ENCODE data around the gene ADAMTSL1. TPM values are rescaled to one million over a fixed set of nuclear protein-coding genes. Genes with fewer than 3 reads are reported as not detected.

The ADAMTSL1 gene
- total RNA-seq, 1 experiment from 2014 or later, result not detected

- Histone ChIP-seq H3K4me1 (ENCODE audit: control insufficient read depth, insufficient read depth, low read length) (no peaks in the 10 kb centered on the region), H3K27ac (ENCODE audit: low read length) (no peak overlapping the region), H3K27me3 (ENCODE audit: control insufficient read depth, insufficient read depth, low read length) (no peaks in the 10 kb centered on the region), H3K4me3 (ENCODE audit: low read depth in 2 of 2, low read length in 2 of 2) (no peak overlapping the region), H3K36me3 (ENCODE audit: control insufficient read depth, insufficient read depth, low read length) (no peaks in the 10 kb centered on the region), H3K9me3 (ENCODE audit: control insufficient read depth, insufficient read depth, low read depth, low read length) (no peaks in the 10 kb centered on the region)
- no peak for ATAC-seq
- intact Hi-C loops (cut with micrococcal nuclease; ENCODE audit: unreplicated experiment) (no loop called here), in situ Hi-C loops (cut with HindIII; ENCODE audit: low pct_unique_long_range_greater_than_20kb, low sequenced_read_pairs) (no loop called here)
- ChIA-PET POLR2A (no interaction called here), CTCF (no interaction called here)
- no peak for DNase-seq (ENCODE audit: low read depth, low spot score)
- TF ChIP-seq POLR2AphosphoS5 (IDR thresholded peaks at IDR 0.05; ENCODE audit: low read depth, low read length) (no peak), TCF7L2 (IDR thresholded peaks at IDR 0.05; ENCODE audit: low read depth, low read length) (no peak), SIN3A (IDR thresholded peaks at IDR 0.05; ENCODE audit: borderline replicate concordance, insufficient read depth, low read depth, low read length) (no peak)
- TF ChIP-seq, protein P1, sequence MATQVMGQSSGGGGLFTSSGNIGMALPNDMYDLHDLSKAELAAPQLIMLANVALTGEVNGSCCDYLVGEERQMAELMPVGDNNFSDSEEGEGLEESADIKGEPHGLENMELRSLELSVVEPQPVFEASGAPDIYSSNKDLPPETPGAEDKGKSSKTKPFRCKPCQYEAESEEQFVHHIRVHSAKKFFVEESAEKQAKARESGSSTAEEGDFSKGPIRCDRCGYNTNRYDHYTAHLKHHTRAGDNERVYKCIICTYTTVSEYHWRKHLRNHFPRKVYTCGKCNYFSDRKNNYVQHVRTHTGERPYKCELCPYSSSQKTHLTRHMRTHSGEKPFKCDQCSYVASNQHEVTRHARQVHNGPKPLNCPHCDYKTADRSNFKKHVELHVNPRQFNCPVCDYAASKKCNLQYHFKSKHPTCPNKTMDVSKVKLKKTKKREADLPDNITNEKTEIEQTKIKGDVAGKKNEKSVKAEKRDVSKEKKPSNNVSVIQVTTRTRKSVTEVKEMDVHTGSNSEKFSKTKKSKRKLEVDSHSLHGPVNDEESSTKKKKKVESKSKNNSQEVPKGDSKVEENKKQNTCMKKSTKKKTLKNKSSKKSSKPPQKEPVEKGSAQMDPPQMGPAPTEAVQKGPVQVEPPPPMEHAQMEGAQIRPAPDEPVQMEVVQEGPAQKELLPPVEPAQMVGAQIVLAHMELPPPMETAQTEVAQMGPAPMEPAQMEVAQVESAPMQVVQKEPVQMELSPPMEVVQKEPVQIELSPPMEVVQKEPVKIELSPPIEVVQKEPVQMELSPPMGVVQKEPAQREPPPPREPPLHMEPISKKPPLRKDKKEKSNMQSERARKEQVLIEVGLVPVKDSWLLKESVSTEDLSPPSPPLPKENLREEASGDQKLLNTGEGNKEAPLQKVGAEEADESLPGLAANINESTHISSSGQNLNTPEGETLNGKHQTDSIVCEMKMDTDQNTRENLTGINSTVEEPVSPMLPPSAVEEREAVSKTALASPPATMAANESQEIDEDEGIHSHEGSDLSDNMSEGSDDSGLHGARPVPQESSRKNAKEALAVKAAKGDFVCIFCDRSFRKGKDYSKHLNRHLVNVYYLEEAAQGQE (IDR thresholded peaks at IDR 0.05; ENCODE audit: insufficient read depth in 1 of 2, low read depth in 2 of 2, low read length in 1 of 2), result no peak
- TF ChIP-seq, protein P2, sequence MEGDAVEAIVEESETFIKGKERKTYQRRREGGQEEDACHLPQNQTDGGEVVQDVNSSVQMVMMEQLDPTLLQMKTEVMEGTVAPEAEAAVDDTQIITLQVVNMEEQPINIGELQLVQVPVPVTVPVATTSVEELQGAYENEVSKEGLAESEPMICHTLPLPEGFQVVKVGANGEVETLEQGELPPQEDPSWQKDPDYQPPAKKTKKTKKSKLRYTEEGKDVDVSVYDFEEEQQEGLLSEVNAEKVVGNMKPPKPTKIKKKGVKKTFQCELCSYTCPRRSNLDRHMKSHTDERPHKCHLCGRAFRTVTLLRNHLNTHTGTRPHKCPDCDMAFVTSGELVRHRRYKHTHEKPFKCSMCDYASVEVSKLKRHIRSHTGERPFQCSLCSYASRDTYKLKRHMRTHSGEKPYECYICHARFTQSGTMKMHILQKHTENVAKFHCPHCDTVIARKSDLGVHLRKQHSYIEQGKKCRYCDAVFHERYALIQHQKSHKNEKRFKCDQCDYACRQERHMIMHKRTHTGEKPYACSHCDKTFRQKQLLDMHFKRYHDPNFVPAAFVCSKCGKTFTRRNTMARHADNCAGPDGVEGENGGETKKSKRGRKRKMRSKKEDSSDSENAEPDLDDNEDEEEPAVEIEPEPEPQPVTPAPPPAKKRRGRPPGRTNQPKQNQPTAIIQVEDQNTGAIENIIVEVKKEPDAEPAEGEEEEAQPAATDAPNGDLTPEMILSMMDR (IDR thresholded peaks at IDR 0.05), result no peak
- BruUV-seq (replicated peaks), result no TSS peak
These were observed 81.3 kb downstream of the ADAMTSL1 start for GRCh38 chr9:18555105-18555883.

DNA sequence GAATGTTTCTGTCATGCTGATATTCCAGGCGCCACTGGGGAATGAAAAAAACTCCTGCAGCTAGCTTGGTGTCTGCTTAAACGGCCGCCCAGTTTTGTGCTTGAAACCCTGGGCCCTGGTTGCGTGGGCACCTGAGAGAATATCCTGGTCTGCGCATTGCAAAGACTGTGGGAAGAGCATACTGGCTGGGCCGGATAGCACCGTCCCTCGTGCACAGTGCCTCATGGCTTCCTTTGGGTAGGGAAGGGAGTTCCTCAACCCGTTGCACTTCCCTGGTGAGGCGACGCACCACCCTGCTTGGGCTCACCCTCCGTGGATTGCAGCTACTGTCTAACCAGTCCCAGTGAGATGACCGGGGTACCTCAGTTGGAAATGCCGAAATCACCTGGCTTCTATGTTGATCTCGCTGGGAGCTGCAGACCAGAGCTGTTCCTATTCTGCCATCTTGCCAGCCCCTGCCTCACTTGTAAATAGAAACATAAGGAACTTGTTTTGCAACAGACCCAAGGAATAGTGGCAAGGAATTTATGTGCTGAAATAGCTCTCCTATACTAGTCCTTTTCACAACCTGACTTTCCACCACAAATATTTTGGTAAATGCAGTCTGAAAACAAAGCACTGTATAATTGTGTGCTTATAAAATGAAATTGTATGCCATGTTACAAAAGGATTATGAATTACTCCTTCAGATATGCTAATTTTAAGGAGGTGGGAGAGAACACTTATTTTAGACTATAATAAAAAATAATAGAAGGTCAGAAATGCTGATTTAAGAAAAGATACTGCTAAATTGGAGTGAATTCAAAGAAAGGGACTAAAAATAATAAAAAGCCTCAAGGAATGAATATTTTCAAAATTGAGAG lies 90.3 kb downstream of the ADAMTSL1 start:
- ATAC-seq (no peak), DNase-seq (ENCODE audit: low read depth, low spot score) (no peak)
- in situ Hi-C loops (cut with HindIII; ENCODE audit: low pct_unique_long_range_greater_than_20kb, low sequenced_read_pairs), result no loop called here
- Histone ChIP-seq H3K4me3 (ENCODE audit: low read depth in 2 of 2, low read length in 2 of 2) (no peak overlapping the region), H3K9me3 (ENCODE audit: control insufficient read depth, insufficient read depth, low read depth, low read length) (no peaks in the 10 kb centered on the region), H3K27ac (ENCODE audit: low read length) (no peak overlapping the region), H3K36me3 (ENCODE audit: control insufficient read depth, insufficient read depth, low read length) (no peaks in the 10 kb centered on the region), H3K27me3 (ENCODE audit: control insufficient read depth, insufficient read depth, low read length) (no peaks in the 10 kb centered on the region), H3K4me1 (ENCODE audit: control insufficient read depth, insufficient read depth, low read length) (no peaks in the 10 kb centered on the region)
- intact Hi-C loops (cut with micrococcal nuclease; ENCODE audit: unreplicated experiment), result no loop called here
- TF ChIP-seq TCF7L2 (IDR thresholded peaks at IDR 0.05; ENCODE audit: low read depth, low read length) (no peak), SIN3A (IDR thresholded peaks at IDR 0.05; ENCODE audit: borderline replicate concordance, insufficient read depth, low read depth, low read length) (no peak), POLR2AphosphoS5 (IDR thresholded peaks at IDR 0.05; ENCODE audit: low read depth, low read length) (no peak)
- TF ChIP-seq, protein P2 (IDR thresholded peaks at IDR 0.05), result no peak
- TF ChIP-seq, protein P1 (IDR thresholded peaks at IDR 0.05; ENCODE audit: insufficient read depth in 1 of 2, low read depth in 2 of 2, low read length in 1 of 2), result no peak
- ChIA-PET POLR2A (no interaction called here), CTCF (no interaction called here)
- no TSS peak for BruUV-seq (replicated peaks)

Measured in Panc1 (cell line).